GM18951 (cell line): Measurements from ENCODE around the gene STIM1.
"Not testable (repeated sequence)": the region's sequence is repeated elsewhere in the genome, so short reads cannot be mapped to it uniquely, and the experiment has no call there.

Experiments used
- POLR2A ChIP-seq: IDR thresholded peaks from 4 replicates; pipeline ENCODE4 v1.6.1; 2011; ENCODE audit warnings: mild to moderate bottlenecking; ENCODE audit not compliant: insufficient read length, insufficient read depth; ENCODE audit errors: extremely low read depth
- in situ Hi-C: fragments of 300-500 bp; cut with MboI; formaldehyde crosslinking; loops from one replicate; pipeline ENCODE4 v1.12.0; 2022; ENCODE audit warnings: low sequenced_read_pairs, mixed read lengths, inconsistent platforms; ENCODE audit not compliant: unreplicated experiment

The STIM1 gene

GRCh38 chr11:3990406-3990805, 134.9 kb downstream of the STIM1 start:
- in situ Hi-C loops, result no loop called here
- no peak for TF ChIP-seq POLR2A

- TF ChIP-seq POLR2A, result no peak
- in situ Hi-C loops, result no loop called here
Observed at GRCh38 chr11:3992964-3993363, 137.5 kb downstream of the STIM1 start.

DNA sequence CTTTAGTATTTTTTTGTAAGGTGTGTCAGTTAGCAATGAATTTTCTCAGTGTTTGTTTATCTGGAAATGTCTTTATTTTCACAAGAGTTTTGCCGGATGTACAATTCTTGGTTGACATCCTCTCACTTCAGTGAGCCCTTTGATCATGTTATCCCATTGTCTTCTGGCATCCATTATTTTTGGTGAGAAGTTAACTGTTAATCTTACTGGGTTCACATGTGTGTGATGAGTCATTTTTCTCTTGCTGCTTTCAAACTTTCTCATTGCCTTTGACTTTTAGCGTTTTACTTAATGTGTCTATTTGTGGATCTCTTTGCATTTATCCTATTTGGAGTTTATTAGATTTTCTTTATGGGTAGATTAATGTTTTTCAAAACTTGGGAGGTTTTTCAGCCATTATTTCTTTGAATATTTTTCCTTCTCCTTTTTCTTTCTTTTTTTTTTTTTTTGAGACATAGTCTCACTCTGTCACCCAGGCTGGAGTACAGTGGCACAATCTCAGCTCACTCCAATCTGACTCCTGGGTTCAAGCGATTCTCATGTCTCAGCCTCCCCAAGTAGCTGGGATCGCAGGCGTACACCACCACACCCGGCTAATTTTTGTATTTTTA, 138.7 kb downstream of the STIM1 start:
- no peak for TF ChIP-seq POLR2A
- in situ Hi-C loops, result no loop called here

DNA sequence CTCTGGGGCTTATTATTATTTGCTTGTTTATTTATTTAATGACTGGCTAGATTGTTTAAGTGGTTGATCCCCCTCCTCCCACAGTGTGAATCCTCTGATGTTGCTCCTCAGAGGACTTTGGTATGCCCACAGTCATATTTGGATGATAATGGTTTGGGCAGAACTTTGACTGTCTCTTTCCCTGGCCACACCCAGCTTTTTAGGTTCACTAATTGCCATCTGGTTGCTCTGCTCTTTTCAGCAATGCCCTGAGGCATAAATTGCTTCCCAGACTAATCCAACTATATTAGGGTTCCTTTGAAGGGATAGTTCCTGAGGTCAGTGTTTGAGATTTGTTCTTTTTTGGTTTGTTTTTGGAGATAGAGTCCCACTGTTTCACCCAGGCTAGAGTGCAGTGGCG, 139.8 kb downstream of the STIM1 start:
- in situ Hi-C loops, result no loop called here

GRCh38 chr11:3995949-3996554, 140.6 kb downstream of the STIM1 start:
- no peak for TF ChIP-seq POLR2A
- in situ Hi-C loops, result no loop called here

More for the DNA sequence above, 139.8 kb downstream of the STIM1 start:
- TF ChIP-seq POLR2A, result no peak

GRCh38 chr11:3996651-3997050, 141.2 kb downstream of the STIM1 start:
- TF ChIP-seq POLR2A, result no peak
- in situ Hi-C loops, result no loop called here

GRCh38 chr11:4004753-4005152, 149.3 kb downstream of the STIM1 start:
- in situ Hi-C loops, result not testable (repeated sequence)

GRCh38 chr11:4006946-4007680, 151.6 kb downstream of the STIM1 start:
- in situ Hi-C loops, result no loop called here
- no peak for TF ChIP-seq POLR2A

GRCh38 chr11:4008116-4008515, 152.7 kb downstream of the STIM1 start:
- in situ Hi-C loops, result no loop called here

DNA sequence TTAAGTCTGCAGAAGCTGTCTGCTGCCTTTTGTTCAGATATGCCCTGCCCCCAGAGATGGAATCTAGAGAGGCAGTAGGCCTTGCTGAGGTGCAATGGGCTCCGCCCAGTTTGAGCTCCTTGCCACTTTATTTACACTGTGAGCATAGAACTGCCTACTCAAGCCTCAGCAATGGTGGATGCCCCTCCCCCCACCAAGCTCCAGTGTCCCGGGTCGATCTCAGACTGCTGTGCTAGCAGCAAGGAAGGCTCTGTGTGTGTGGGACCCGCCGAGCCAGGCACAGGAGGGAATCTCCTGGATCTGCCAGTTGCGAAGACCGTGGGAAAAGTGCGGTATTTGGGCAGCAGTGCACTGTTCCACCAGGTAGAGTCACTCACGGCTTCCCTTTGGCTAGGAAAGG, 161.1 kb downstream of the STIM1 start:
- in situ Hi-C loops, result not testable (repeated sequence)

More at GRCh38 chr11:4008116-4008515, 152.7 kb downstream of the STIM1 start:
- TF ChIP-seq POLR2A, result no peak

GRCh38 chr11:4017129-4017528, 161.7 kb downstream of the STIM1 start:
- no peak for TF ChIP-seq POLR2A
- in situ Hi-C loops, result no loop called here

GRCh38 chr11:4018641-4019040, 163.2 kb downstream of the STIM1 start:
- TF ChIP-seq POLR2A, result no peak
- in situ Hi-C loops, result no loop called here

DNA sequence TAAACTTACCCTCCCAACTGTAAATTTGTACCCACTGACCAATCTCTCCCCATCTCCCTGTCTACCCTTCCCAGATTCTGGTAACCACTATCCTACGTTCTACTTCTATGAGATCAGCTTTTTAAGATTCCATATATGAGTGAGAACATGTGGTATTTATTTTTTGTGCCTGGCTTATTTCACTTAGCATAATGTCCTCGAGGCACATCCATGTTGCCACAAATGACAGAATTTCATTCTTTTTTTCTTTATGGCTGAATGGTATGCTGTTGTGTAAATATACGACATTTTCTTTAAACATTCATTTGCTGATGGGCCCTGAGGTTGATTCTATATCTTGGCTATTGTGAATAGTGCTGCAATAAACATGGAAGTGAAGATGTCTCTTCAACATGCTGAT, 164.4 kb downstream of the STIM1 start:
- no peak for TF ChIP-seq POLR2A
- in situ Hi-C loops, result no loop called here

- no peak for TF ChIP-seq POLR2A
- in situ Hi-C loops, result no loop called here
Observed at GRCh38 chr11:4022669-4023068, 167.2 kb downstream of the STIM1 start.
